ENCODE data around the gene LRRC10.
A peak's percentile ranks its signal among the peaks of the same experiment; 100 is the strongest.

LRRC10 gene, protein sequence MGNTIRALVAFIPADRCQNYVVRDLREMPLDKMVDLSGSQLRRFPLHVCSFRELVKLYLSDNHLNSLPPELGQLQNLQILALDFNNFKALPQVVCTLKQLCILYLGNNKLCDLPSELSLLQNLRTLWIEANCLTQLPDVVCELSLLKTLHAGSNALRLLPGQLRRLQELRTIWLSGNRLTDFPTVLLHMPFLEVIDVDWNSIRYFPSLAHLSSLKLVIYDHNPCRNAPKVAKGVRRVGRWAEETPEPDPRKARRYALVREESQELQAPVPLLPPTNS

DNA sequence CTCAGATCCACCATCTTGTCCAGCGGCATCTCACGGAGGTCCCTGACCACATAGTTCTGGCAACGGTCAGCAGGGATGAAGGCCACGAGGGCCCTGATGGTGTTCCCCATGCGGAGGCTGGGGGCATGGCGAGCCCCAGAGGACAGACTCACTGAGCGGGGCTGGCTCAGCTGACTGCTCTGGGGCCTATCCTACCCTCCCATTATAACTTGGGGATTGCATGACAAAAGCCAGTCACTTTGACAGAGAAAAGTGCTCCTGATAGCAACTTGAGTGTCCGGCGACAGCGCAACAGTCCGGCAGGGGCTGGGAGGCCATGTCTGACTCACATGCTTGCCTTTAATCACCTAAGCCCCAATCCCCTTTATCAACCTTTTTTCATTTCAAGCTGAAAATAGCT lies at the start of gene LRRC10:
LRRC10 (minus strand) TSS at position 179 of the 400 bp plus-strand sequence; CDS start at position 110, 69 bp downstream.
- FAIRE-seq = no peak

DNA sequence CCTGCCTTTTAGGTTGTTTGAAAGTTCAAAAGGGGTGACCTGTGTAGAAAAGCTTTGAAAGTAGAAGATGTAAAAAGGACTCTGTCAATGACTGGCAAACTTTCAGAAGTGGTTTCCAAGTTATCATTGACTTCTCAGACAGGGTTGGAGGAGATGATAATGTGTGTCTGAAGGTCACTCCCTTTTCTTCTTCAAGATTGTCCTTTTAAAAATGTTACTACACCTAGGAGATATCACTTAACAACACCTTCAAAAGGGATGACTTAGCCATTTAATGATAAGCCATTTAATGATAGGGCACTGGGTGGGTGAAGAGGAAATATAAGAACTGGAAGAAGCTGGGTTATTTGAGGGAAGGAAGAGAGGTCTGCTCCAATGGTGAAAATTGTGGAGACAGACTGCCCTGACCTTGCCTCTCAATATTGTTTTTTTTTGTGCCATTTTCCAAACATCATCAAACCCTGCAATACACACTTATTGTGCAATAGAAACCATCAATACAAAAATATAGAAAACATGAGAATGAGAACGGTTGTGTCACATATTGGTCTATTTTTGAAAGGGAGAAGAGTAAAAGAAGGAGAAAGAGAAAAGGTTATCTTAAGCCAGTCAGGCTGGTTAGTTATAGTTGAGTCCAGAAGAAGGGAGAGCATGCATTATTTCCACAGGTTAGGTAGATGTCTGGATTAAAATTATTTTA lies 49.6 kb upstream of the LRRC10 start:
- no peak for FAIRE-seq

DNA sequence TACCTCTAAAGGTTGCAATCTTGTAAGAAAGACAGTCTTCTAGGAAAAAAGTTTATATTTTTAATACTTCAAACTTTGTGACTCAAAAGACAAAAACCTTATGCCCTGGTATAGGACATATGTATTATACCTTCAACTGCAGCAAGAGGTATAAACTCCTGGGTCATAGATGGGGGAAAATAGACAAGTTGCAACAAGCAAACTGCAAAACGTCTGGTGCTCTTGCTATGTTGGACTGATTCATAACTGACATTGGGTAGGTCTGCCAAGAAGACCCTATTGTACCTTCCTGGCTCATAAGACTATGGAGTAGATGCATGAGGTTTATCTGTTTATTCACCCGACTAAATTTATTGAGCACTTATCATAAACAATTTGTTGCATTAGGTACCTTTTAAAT lies 47.5 kb upstream of the LRRC10 start:
- no peak for FAIRE-seq

DNA sequence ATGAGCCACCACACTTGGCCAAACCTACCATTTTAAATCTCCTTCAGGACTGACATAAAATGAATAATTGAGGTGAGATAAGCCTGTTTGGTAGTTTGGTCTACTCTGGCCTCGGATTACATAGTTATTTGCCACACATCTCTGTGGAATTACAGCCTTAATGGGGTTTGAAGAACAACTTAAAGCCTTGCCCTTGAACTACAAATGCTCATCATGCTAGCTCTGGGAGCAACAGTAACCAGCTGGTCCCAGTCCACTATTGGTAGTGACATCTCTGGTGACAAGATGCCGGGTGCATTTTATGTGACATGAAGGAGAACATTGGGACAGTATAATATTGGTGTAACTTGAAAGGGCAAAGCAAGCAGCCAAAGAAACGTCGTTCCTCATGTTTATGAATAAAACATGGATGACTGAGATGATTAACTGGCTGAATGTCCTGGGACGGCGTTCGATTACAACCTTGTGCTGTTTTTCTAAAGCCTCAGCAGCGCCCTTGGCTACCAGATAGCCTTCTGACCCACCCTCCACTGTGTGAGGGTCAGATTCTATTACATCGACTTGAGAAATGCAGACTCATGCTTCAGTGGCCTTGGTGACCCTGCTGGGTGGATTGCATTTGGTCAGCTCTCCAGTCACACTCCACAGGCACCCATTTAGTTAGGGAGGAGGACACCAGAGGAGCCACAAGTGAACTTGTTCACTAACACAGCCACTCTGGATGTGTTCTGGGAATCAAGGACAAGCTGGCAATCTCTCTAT lies 46.9 kb upstream of the LRRC10 start:
- no peak for FAIRE-seq

DNA sequence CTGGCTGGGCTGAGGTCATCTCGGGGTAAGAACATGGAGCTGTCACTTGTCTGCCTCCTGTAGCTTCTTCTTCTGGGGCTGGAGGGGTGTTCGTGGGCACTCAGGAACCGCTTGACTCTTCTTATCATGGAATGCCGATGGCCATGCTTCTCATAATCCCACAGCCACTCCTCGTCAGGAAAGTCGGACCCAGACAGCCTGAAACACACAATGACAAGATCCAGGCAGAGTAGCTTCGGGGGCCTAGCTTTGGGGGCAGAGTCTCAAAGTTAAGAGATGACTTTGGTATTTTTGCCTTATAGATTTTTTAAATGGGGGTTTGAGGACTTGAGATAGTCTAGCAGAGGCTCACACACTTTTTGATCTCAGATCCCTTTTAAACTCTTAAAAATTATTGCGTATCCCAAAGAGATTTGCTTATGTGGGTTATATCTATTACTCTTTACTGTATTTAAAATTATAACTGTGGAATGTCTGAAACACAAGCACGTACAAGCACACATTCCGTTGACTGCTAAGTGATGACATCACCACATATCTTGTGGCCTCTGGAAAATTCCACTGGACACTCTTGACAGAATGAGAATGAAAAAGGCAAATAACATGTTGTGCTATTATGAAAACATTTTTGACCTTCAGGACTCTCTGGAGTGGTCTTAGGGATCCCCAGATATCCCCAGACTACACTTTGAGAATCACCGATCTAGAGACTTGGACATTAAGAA lies 45.1 kb upstream of the LRRC10 start:
- no peak for FAIRE-seq

DNA sequence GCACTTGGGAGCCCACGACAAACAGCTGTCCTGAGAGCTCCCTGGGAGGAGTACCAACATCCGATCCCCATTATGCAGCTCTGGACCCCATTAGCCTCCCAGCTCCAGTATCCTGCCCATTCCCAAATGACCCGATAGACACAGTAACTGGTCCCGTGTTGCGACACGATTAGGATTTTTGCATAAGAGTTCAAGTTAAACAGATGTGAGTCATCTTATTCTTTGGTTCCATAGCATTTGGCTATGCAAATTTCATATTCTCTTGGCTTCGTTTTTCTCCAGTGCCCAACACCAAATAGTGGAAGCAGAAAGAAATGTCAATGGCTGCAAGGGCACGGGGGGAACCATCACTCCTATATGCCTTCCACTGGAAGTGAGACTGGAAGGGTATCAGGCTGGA lies 43.0 kb upstream of the LRRC10 start:
- no peak for FAIRE-seq

DNA sequence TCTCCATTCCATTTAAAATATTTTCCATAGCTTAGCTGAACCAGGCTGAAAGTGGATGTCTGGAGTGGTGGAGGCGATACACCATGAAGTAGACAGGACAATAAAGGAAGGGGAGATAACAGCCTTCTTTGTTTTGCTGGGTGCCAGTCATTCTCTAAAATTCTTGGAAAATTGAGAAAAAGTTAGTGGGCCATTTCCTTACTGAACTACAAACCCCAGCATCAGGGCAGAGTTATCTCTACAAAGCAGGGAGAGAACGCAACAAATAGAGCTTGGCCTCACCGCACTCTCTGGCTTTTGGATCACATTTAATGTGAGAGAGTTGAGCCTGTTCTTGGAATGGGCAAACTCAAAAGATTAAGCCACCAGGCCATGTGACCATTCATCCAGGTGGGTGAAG lies 41.2 kb upstream of the LRRC10 start:
- no peak for FAIRE-seq

DNA sequence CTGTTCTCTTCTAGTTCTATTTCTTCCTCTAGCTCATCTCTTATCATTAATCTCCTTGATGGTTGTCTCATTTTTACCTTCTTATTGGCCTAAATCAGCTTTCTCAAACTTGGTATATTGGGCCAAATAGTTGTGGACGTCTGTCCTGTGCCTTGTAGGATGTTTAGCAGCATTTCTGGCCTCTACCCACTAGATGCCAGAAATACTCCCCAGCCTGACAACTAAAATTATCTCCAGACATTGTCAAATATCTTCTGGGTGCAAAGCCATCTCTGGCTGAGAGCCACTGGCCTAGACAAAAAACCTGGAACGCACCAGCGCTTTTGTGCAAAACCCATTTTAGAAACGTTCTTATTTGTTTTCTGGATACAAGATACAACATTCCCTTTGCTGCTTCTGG lies 38.8 kb upstream of the LRRC10 start:
- FAIRE-seq = no peak

DNA sequence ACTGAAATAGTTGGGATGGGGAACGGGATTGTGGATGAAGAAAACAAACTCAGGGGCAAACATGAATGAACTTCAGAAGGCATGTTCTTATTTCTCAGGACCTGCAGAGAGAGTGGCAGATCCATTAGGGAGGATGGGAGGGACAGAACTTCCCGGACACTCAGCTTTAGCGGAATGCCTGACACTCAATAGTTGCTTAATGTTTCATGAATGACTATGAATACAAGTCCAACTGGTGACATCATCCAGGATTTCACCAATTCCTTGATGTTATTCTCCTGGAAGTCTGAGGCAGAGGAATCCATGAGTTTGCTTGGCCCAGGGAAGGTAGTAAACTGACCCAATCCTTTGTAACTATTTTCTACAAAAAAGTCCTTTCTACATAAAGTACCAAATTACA lies 37.8 kb upstream of the LRRC10 start:
- no peak for FAIRE-seq

DNA sequence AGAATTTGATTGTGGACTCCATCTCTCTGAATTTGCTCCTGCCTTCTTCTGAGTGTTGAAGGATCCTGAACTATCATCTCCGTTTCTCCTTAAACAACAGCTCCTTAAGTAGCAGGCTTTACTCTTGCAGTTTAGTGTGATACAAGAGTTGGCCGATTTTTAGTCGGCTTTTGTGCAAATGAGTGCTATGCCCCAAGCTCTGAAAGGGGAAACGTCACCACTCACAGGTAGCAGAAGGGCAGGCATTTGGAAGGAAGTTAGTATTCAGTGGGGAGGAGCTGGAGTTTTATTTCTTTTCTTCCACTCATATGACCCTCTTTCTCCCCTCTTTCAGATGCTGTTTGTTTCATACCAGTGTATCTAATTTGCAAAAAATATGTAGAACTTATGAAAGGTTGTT lies 36.5 kb upstream of the LRRC10 start:
- FAIRE-seq = no peak

DNA sequence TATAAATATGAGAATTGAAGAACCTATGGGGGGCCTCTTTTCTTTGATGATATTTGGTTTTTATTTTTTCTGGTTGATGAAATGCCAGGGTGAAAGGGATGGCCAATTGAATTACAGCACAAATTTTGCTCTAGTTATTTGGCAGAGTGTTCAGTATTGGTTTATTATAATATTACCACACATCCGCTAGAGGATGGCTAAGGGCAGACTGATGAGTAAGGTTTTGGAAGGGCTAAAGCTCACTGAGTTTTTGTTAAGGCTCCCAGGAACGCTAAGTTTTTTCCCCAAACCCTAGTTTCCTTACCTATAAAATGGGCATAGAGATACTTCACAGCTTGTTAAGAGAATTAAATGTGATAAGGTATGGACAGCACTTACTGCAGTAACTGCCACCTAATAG lies 34.3 kb upstream of the LRRC10 start:
- FAIRE-seq = no peak

DNA sequence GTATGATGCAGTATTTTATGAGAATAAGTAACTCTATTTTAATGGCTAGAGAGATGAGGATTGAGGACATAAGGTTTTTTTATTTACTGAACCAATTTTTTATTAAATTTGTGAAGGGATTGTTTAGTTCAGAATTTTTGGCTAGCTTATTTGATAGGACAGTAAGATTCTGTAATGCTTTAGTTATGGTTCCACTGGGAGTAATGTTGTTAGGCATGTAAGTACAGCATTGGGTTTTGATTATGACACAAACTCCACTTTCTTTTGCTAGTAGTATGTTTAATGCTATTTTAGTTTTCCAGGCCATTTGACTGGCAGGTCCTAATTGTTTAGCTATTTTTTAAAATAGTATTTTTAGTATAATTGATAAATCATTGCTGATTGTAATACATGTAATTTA lies 33.8 kb upstream of the LRRC10 start:
- FAIRE-seq = no peak

DNA sequence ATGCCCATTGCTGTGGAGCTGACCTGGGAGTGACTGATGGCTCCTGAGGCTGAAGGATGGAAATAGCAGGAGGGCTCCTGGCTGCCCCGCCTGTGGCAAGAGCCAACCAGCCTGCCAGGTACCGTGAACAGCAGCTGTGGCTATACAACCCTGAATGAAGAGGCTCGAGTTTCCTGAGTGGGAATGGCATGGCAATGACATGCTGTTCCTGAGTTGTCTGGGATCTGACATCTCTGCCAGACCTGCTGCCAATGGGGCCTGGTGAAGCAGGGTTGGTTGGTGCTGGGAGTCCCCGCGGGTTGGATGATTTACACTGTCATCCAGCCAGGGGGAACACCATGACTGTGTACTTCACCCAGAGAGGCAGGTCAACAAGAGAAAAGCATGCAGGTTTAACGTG lies 31.8 kb upstream of the LRRC10 start:
- no peak for FAIRE-seq

DNA sequence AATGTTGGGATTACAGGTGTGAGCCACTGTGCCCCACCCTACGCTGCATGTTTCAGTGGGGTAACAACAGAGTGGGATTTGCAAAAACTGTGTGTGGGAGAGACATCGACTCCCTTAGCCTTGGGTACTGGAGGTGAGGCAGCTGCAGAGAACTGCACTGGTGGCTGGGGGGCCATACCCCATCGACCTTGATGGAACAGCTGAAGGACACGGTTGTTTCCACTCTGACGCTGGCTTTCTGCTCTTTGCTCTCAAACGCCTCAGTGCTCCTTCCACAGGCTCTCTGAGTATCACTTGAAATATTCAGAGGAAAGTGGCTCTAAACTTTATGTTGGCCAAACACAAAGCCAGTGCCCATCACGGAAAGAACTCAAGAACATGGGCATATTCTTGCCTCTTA lies 30.8 kb upstream of the LRRC10 start:
- no peak for FAIRE-seq

DNA sequence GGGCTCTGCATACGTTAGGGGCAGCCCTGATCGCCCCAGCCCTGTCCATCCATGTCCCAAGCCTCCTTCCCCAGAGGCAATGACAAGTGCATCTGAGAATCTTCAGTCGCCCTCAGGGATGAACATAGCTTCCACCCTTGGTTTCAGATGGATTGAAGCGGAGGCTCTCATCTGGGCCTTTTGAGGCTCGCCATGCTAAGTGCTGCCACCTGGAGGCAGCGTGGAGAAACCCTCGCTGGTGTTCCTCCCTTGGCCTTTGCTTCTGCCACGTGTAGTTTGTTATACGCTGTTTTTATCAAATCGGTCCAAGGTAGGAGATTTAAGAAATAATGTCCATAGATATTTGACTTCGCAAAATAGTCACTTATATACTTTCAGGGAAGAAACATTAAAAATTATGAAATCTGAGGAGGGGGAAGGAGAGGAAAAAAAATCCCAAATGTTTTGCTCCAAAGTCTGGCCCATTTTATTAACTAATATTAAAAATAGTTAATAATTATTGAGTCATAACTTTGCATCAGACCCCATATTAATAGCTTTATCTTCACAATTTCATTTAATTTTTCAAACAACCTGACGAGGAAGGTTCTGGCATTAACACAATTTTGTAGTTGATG lies 28.8 kb upstream of the LRRC10 start:
- FAIRE-seq = peak; percentile 33

DNA sequence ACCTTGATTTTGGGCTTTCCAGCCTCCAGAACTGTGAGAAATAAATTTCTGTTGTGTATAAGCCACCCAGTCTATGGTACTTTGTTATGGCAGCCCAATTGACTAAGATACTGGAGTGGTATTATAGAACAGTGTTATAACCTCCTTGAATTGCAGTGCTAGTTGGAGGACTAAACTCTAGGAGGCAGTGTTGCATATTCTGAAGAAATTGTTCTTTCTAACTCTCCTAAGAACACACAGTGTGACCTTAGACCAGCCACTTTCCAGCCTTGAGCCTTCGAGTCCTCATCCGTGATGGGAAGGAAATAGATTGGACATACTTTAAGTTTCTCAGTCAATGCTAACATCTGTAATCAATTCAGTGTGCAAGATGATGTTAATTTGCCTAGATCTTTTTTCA lies 22.4 kb upstream of the LRRC10 start:
- no peak for FAIRE-seq

DNA sequence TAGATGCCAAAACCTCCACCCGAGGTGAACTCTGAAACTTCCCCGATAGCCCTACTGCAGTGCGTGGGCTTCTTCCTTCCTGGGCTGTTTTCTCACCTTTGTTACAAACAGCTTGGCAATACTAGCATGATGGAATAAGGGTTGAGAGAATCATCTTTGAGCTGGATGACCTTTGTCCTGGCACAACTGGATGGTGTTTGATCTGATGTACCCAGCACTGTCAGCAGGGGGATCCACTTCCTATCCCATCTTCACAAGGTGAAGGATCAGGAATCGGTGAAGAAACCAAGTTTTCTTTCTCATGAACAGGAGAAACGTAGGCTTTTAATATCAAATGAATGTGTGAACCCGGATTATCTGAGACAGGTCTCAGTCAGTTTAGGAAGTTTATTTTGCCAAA lies 19.5 kb upstream of the LRRC10 start:
- FAIRE-seq = no peak

DNA sequence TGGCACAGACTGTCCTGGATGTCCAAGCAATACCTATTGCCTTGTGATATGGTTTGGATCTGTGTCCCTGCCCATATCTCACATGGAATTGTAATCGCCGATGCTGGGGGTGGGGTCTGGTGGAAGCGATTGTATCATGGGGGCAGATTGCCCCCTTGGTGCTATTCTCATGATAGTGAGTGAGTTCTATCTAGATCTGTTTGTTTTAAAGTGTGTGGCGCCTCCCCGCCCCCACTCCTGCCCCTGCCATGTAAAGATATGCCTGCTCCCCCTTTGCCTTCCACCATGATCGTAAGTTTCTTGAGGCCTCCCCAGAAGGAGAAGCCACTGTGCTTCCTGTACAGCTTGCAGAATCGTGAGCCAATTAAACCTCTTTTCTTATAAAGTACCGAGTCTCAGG lies 16.8 kb upstream of the LRRC10 start:
- FAIRE-seq = no peak

DNA sequence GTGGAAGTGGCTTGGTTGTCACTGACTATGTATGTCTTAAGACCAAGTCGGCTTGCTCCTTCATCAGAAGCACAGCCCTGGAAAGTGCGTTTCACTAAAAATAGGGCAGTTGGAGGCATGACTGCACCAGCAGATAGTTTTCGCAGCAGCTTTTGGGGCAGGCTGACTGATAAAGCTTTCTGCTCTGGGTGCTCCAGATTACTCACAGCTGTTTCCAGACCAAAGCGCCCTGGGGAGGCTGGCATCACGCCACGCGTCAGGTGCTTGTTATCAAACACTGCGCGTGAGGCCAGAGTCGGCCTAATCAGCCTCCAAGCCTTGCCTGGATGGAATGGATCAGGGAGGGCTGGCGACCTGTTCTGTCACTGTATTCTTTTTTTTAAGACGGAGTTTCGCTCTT lies 13.3 kb upstream of the LRRC10 start:
- no peak for FAIRE-seq

DNA sequence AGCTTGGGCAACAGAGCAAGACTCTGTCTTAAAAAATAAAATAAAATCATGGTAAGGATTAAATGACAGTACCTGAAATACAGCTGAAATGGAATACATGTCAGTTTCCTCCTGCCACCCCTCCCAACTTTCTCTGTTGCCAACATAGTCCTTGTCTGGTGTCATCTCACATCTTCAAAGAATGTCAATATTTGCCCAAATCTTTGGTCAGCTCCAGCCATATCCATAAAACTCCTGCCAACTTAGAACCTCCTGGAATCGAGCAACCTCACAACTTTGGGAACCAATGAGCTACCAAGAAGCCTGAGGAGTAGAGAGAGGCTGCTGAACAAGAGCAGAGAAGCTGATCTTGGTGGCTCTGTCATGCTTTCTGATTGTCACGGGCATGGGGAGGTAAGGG lies 10.8 kb upstream of the LRRC10 start:
- FAIRE-seq = no peak

DNA sequence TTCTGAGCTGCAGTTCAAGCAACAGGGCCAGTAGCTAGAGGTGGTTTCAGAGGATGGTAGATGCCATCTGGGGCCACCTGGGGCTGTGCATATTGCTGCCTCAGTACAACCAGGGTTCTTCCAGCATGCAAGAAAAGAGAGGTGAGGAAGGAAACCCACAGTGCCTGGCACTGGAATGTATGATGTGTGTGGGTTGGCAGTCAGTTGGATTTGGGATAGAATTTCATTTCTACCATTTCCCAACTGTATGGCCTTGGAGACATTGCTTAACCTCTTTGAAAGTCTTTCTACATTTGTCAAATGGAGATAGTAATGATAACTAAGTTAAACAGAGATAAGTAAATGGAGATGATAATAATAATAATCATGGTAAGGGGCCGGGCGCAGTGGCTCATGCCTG lies 10.2 kb upstream of the LRRC10 start:
- no peak for FAIRE-seq

DNA sequence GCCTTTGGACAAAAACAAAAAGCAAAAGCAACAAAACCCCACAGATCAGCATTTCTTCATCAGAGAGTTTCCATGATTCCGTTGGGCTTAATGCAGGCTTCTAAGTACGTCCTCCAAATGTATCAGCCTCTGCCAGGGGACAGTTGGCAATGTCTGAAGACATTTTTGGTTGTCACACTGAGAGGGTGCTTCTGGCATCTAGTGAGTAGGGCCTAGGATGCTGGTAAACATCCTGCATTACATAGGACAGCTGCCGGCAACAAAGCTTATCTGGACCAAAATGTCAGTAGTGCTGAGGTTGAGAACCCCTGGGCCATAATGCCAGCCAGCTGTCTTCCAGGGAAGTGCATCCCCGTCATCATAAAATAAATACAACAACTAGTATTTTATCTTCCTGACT lies 9.4 kb upstream of the LRRC10 start:
- no peak for FAIRE-seq

DNA sequence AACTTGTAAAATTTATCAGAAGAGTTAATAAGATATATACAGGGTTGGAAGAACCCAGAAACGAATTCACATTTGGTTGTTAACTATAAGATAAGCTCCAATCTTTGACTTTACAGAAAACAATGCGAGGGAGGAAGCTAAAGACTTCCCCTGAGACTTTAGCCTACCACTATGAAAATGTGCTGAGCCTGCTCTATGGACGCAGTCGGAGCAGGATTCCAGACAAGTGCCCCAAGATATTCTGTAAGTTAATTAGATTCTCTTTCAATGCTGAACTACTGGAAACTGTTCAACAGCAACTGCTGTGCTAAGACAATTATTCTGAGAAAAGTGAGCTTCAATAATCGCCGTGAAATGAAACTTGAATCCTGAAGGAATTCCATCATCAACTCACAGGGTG lies 8.3 kb upstream of the LRRC10 start:
- FAIRE-seq = no peak

All from TTC549 (cell line).